PC-3 (cell line): ENCODE measurements around the gene CTNNBIP1. TPM values are rescaled to one million over a fixed set of nuclear protein-coding genes. Genes with fewer than 3 reads are reported as not detected.

Source experiments
- ATAC-seq: fragments of 200-7000 bp; cut with Tn5 transposase; 2 replicates; pipeline ENCODE4 v1.9.1; 2020; ENCODE audit warnings: mild to moderate bottlenecking, moderate library complexity
- BruUV-seq: library from RNA; stranded (reverse); fragments of 400-500 nt; replicated peaks from 2 replicates; lab custom pipeline; 2021; lab: Mats Ljungman, UMichigan
- CTCF ChIA-PET: fragments of 300-600 bp; sonication (Branson Sonifier 250); formaldehyde crosslinking; loops from one replicate; lab custom pipeline; 2022; ENCODE audit warnings: antibody characterized with exemption; lab: Charles Lee
- POLR2A ChIA-PET: fragments of 300-600 bp; sonication (Branson Sonifier 250); formaldehyde crosslinking; loops from one replicate; lab custom pipeline; 2022; ENCODE audit warnings: antibody characterized with exemption; ENCODE audit not compliant: unreplicated experiment; lab: Charles Lee
- DNase-seq: peaks from one replicate; pipeline ENCODE4 v3.0.0-alpha.2; 2015
- H2AFZ ChIP-seq: fragments of 300-600 bp; sonication (generic); 2 replicates; pipeline ENCODE4 v1.6.0; 2016; ENCODE audit warnings: antibody characterized with exemption, low read length
- H3F3A ChIP-seq: fragments of 300-600 bp; sonication (generic); one replicate; pipeline ENCODE4 v1.6.0; 2017; ENCODE audit warnings: antibody characterized with exemption, low read length, control low read depth, mild to moderate bottlenecking; ENCODE audit not compliant: unreplicated experiment
- H3K27ac ChIP-seq: fragments of 300-600 bp; sonication (generic); 2 replicates; pipeline ENCODE4 v1.5.1; 2016; ENCODE audit warnings: mild to moderate bottlenecking, low read length
- H3K27me3 ChIP-seq: fragments of 300-600 bp; sonication (generic); 2 replicates; pipeline ENCODE4 v1.6.1; 2016; ENCODE audit warnings: low read length, mixed read lengths
- H3K36me3 ChIP-seq: fragments of 300-600 bp; sonication (generic); 2 replicates; pipeline ENCODE4 v1.6.1; 2016; ENCODE audit warnings: low read depth, mixed run types, low read length, mixed read lengths
- H3K4me1 ChIP-seq: fragments of 300-600 bp; sonication (generic); 2 replicates; pipeline ENCODE4 v1.5.1; 2016; ENCODE audit warnings: low read length; ENCODE audit not compliant: insufficient read depth
- H3K4me2 ChIP-seq: fragments of 300-600 bp; sonication (generic); 2 replicates; pipeline ENCODE4 v1.6.0; 2016; ENCODE audit warnings: low read length
- H3K4me3 ChIP-seq: fragments of 300-600 bp; sonication (generic); 2 replicates; pipeline ENCODE4 v1.5.1; 2016; ENCODE audit warnings: mild to moderate bottlenecking, low read length, mixed read lengths
- H3K79me2 ChIP-seq: fragments of 300-600 bp; sonication (generic); 2 replicates; pipeline ENCODE4 v1.6.1; 2017; ENCODE audit warnings: low read length, mixed read lengths
- H3K9ac ChIP-seq: fragments of 300-600 bp; sonication (generic); 2 replicates; pipeline ENCODE4 v1.6.0; 2016; ENCODE audit warnings: mild to moderate bottlenecking, low read length
- H3K9me2 ChIP-seq: fragments of 300-600 bp; sonication (generic); replicated peaks from 2 replicates; pipeline ENCODE4 v1.6.1; 2016; ENCODE audit warnings: mixed run types, low read length, mixed read lengths
- H3K9me3 ChIP-seq: fragments of 300-600 bp; sonication (generic); 2 replicates; pipeline ENCODE4 v1.6.1; 2016; ENCODE audit warnings: low read length, mixed read lengths
- H4K20me1 ChIP-seq: fragments of 300-600 bp; sonication (generic); 2 replicates; pipeline ENCODE4 v1.6.1; 2016; ENCODE audit warnings: low read length, mixed read lengths
- EZH2 ChIP-seq: fragments of 300-600 bp; sonication (generic); IDR thresholded peaks from one replicate; pipeline ENCODE4 v1.6.1; 2017; ENCODE audit warnings: antibody characterized with exemption, mild to moderate bottlenecking, low read length; ENCODE audit not compliant: unreplicated experiment
- EZH2phosphoT487 ChIP-seq: fragments of 300-600 bp; sonication (generic); IDR thresholded peaks from 2 replicates; pipeline ENCODE4 v1.6.1; 2018; ENCODE audit warnings: mild to moderate bottlenecking, antibody characterized with exemption, low read length, borderline replicate concordance
- intact Hi-C: fragments of 100-400 bp; cut with micrococcal nuclease; formaldehyde crosslinking; loops from 2 replicates; pipeline ENCODE4 v1.9.0; 2023
- total RNA-seq: library from RNA; depleted of rRNA; stranded (reverse); fragments of >200 nt; gene quantifications from 2 replicates; pipeline ENCODE4 v1.2.3, GENCODE V29; 2014
- TF ChIP-seq, protein P1 (sequence below): fragments of 300-600 bp; sonication (generic); conservative IDR thresholded peaks from 2 replicates; pipeline ENCODE4 v1.5.1; 2017; ENCODE audit warnings: antibody characterized with exemption, low read depth, mild to moderate bottlenecking, low read length

CTNNBIP1 gene
- total RNA-seq, 1 experiment from 2014 or later: 78.1 TPM

DNA sequence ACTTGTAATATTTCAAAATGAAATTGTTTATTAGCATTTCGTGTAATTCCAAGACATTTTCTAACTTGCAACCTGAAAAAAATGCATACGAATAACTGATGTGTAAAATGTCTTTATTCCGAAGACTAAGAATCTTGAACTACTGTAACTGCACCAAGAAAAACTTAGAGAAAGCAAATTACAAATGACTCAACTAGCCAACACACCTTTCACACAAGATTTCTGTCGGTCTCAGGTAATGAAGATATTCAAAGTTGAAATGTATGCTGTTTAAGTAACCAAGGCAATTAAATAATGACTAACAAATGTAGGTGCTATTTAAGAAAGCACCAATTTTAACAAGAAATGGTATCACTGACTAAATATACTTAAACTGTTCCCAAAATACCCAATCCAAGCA is 88.4 kb downstream of the CTNNBIP1 start:
- peaks cover 4% of the 10 kb centered on the region for H3F3A ChIP-seq
- TSS peak; percentile 36 for BruUV-seq
- peaks cover 68% of the 10 kb centered on the region for H3K79me2 ChIP-seq
- H3K36me3 ChIP-seq: 0 out of 2 replicates have a peak, but pooled peaks cover 3% of the 10 kb centered on the region
- peak overlapping the region; percentile 88 for H3K4me2 ChIP-seq
- POLR2A ChIA-PET: interaction anchor here (0.6 kb wide), 1 partner anchor 176 kb away, joined by 6 read pairs; no protein-coding TSS in a partner anchor
- intact Hi-C loops: loop anchor here (10.0 kb wide), 1 partner anchor 883 kb away; no protein-coding TSS in a partner anchor
- TF ChIP-seq EZH2phosphoT487: no peak
- TF ChIP-seq, protein P1, sequence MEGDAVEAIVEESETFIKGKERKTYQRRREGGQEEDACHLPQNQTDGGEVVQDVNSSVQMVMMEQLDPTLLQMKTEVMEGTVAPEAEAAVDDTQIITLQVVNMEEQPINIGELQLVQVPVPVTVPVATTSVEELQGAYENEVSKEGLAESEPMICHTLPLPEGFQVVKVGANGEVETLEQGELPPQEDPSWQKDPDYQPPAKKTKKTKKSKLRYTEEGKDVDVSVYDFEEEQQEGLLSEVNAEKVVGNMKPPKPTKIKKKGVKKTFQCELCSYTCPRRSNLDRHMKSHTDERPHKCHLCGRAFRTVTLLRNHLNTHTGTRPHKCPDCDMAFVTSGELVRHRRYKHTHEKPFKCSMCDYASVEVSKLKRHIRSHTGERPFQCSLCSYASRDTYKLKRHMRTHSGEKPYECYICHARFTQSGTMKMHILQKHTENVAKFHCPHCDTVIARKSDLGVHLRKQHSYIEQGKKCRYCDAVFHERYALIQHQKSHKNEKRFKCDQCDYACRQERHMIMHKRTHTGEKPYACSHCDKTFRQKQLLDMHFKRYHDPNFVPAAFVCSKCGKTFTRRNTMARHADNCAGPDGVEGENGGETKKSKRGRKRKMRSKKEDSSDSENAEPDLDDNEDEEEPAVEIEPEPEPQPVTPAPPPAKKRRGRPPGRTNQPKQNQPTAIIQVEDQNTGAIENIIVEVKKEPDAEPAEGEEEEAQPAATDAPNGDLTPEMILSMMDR: no peak
- no peak for TF ChIP-seq EZH2
- H3K9me2 ChIP-seq: no peaks in the 10 kb centered on the region
- H3K27ac ChIP-seq: no peak overlapping the region
- no peak overlapping the region for H2AFZ ChIP-seq
- peaks cover 37% of the 10 kb centered on the region for H3K4me1 ChIP-seq
- H3K4me3 ChIP-seq: peak overlapping the region; percentile 83
- no peak for ATAC-seq
- H4K20me1 ChIP-seq: peaks cover 22% of the 10 kb centered on the region
- H3K9me3 ChIP-seq: no peaks in the 10 kb centered on the region
- peak overlapping the region; percentile 44 for H3K9ac ChIP-seq
- H3K27me3 ChIP-seq: no peaks in the 10 kb centered on the region
- no peak for DNase-seq
- CTCF ChIA-PET: no interaction called here

DNA sequence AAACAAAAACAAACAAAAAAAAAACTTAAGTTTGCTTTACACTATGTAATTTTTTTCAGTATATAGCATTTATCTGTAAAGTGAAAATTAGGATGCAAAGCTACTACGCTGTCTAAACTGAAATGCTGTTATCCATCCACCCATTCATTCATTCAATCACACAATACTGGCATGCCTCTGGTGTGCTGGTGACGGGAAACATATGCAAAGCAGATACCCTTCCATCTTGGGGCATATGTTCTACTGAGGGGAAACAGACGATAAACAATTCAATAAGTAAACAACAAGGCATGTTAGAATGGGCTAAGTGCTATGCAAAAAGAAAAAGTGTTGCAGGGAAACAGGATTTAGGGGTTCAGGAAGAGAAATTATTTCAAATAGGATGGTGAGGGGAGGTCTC is 89.5 kb downstream of the CTNNBIP1 start:
- Histone ChIP-seq H3K4me2 (no peak overlapping the region), H3F3A (no peaks in the 10 kb centered on the region), H3K9me3 (no peaks in the 10 kb centered on the region), H3K4me1 (peaks cover 25% of the 10 kb centered on the region), H2AFZ (no peak overlapping the region), H3K9me2 (no peaks in the 10 kb centered on the region), H3K9ac (no peak overlapping the region), H3K4me3 (no peak overlapping the region), H3K27me3 (no peaks in the 10 kb centered on the region), H3K79me2 (peaks cover 80% of the 10 kb centered on the region), H4K20me1 (peaks cover 25% of the 10 kb centered on the region), H3K27ac (no peak overlapping the region), H3K36me3 (0 out of 2 replicates have a peak, but pooled peaks cover 3% of the 10 kb centered on the region)
- TF ChIP-seq EZH2: no peak
- intact Hi-C loops: loop anchor here (10.0 kb wide), 1 partner anchor 884 kb away; no protein-coding TSS in a partner anchor
- CTCF ChIA-PET: no interaction called here
- ATAC-seq (no peak), DNase-seq (no peak)
- POLR2A ChIA-PET: no interaction called here
- no TSS peak for BruUV-seq

DNA sequence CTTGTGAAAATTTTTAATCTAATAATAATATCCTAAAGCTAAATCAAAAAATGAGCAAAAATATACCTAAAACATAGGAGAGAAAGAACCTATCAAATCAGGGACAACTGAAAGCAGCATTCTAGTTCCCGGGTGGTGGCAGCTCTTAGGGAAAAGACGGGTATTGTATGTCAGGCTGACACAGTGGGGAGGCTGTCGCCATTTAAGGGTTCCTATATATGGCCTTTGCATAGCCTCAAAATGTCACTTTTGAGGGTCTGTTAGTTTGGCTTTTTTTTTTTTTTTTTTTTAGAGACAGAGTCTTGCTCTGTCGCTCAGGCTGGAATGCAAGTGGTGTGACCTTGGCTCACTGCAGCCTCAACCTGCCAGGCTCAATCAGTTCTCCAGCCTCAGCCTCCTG is 92.3 kb downstream of the CTNNBIP1 start:
- DNase-seq: no peak
- Histone ChIP-seq H3F3A (no peaks in the 10 kb centered on the region), H3K4me2 (no peak overlapping the region), H3K9me2 (no peaks in the 10 kb centered on the region), H3K27ac (no peak overlapping the region), H3K4me3 (no peak overlapping the region), H3K27me3 (no peaks in the 10 kb centered on the region), H3K4me1 (peaks cover 14% of the 10 kb centered on the region), H3K79me2 (peaks cover 100% of the 10 kb centered on the region), H3K9me3 (no peaks in the 10 kb centered on the region), H4K20me1 (peaks cover 24% of the 10 kb centered on the region), H3K36me3 (0 out of 2 replicates have a peak, but pooled peaks cover 3% of the 10 kb centered on the region), H3K9ac (no peak overlapping the region), H2AFZ (no peak overlapping the region)
- TF ChIP-seq, protein P1: no peak
- TF ChIP-seq EZH2 (no peak), EZH2phosphoT487 (no peak)
- intact Hi-C loops: no loop called here
- ChIA-PET CTCF (no interaction called here), POLR2A (no interaction called here)
- BruUV-seq: no TSS peak
- no peak for ATAC-seq
